GM19351 (cell line): ENCODE data around the gene SHROOM1.

Experiments
- ATAC-seq: cut with Tn5 transposase; IDR thresholded peaks from one replicate; pipeline ENCODE4 v1.9.1; 2021; ENCODE audit warnings: mild to moderate bottlenecking, moderate library complexity; ENCODE audit not compliant: unreplicated experiment

SHROOM1 gene

DNA sequence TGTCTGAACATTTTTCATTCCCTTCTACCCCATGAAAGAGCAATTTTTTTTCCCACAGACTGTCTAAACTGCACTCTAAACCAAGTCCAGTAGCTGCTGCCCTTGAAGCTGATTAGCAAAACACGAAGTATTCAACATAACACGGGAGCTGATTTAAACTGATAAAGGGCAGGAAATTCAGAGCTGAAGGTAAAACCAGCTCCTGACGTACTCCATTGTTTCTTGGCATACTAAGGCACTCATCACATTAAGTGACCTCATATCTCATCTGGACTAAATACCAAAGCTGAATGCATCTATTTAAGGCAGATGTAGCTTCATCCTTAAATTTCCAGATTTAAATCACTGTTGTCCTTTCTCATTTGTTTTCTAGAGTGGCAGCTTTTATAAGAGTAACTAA lies 23.9 kb upstream of the SHROOM1 start:
- no peak for ATAC-seq

- no peak for ATAC-seq
Observed at GRCh38 chr5:132853790-132854189, 23.3 kb upstream of the SHROOM1 start.

DNA sequence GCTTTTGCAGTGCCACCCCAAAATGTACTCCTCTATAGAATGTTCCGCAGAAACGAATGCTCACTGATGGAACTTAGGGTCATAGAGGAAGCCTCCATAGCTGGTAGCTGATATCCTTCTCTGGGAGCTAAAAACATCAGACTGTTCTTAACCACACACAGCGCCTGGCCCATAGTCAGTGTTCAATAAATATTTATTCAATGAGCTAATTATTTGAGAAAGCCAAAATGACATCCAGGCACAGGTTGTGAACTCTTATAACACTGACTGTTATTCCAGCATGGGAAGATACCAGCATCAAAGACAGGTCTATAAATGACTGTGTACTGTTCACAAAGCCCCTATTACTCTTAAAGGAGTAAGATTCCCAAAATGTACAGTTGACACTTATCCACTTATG lies 22.9 kb upstream of the SHROOM1 start:
- ATAC-seq: no peak

DNA sequence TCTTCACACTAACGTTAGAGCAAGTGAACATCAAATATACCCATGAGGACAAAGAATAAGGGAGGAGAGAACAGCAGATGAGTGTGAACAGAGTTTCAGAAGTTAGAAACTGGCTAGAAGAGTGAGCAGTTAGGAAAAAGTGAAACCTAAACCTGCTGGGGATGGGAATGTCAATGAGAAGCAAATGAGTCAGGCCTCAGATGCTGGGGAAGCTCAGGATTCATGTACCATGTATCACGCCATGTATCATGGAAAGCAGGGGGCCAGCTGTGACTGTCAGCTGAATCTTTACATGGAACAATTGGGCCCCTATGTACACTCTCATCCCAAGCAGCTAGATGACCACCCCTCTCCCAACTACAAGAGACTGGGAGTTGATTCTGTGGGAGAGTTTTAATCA lies 19.6 kb upstream of the SHROOM1 start:
- no peak for ATAC-seq

DNA sequence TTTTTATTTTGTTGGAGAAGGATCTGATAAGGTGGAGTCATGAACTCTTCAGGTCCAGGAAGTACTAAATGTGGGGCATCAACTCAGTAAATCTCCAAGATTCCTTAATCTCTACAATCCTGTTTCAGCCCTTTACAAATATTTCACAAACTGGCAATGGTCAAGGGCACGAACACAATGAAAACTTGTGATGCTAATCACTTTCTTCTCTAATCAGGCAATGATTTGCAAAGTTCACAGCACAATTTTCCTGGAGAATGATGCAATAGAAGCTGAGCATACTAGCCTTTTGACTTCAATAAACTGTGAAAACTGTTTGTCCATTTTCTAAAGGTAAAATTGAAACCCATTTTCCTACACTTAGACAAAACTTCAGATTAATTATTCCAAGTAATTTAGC lies 18.9 kb upstream of the SHROOM1 start:
- ATAC-seq: no peak

GRCh38 chr5:132848270-132848669 lies 17.8 kb upstream of the SHROOM1 start:
- no peak for ATAC-seq

DNA sequence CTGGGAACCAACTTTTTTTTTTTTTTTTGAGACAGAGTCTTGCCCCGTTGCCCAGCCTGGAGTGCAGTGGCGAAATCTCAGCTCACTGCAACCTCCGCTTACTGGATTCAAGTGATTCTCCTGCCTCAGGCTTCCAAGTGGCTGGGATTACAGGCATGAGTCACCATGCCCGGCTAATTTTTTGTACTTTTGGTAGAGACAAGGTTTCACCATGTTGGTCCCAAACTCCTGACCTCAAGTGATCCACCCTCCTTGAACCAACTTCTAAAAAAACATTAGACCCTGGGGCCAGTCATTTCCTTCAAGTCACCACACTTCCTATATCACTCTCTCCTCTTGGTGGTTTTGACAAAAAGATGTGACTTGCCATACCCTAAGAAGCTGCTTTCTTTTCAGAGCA lies 10.9 kb upstream of the SHROOM1 start:
- no peak for ATAC-seq

DNA sequence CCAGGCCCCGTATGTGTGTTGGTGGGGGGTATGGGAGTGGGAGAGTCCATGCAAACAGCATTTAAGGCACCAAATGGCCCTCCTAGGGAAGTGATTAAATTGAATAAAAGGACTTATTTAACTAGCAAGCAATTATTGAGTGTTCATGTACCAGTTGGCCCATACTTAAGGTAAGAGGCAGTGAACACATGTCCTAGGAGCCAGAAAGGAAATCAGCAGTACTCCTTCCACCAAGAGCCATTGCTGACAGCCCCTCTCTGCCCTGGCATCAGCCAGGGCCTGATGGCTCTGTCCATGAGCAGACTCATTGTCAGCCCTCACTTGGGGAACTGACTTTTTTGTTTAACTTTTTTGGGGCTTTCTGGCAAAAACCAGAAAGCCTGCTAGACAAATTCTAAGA lies 10.4 kb upstream of the SHROOM1 start:
- no peak for ATAC-seq

- no peak for ATAC-seq
Observed at GRCh38 chr5:132840313-132840712, 9.9 kb upstream of the SHROOM1 start.

- no peak for ATAC-seq
Observed at GRCh38 chr5:132839426-132840301, 9.2 kb upstream of the SHROOM1 start.

DNA sequence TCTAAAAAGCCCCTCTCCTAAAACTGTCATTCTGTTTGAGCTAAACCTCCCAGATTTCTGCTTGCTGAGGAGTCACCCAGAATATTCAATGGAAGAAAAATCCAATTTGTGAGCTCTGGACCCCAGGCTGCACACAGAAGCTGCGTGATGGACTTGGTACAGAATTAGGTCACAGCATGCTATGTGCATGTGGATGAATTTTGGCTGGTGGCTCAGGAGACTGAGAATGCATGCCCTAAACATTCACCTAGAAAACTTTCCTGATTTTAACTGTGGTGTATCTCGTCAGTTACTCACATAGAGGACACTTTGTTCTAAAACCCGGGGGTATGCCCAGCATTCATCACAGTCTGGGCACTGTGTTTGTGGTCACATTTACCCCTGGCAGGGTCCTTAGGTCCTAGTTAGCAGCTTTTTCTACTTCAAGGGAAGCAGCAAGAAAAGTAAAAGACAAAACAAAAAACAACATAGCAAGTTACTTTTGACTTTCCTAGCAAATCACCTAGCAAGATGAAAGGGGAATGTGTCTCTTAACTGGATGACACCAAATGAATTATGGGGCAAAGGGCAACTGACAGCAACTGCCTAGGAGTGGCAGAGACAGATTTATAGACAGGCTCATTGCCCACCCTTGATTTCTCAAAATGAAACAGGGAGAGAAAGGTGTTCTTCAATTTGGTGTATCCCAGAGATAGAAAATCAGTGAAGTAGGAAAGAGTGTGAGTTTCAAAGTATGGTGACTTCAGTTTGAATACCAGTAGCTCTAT lies 8.3 kb upstream of the SHROOM1 start:
- ATAC-seq: no peak

- no peak for ATAC-seq
Observed at GRCh38 chr5:132837868-132838267, 7.4 kb upstream of the SHROOM1 start.

DNA sequence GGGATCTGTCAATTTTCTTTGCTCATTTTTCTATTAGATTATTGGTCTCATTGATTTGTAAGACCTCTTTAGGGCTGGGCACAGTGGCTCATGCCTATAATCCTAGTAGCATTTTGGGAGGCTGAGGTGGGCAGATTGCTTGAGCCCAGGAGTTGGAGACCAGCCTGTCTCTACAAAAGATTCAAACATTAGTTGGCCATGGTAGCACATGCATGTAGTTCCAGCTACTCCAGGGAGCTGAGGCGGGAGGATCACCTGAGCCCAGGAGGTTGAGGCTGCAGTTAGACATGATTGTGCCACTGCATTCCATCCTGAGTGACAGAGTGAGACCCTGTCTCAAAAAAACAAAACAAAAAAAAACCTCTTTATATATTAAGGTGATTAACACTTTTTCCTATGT lies 6.4 kb upstream of the SHROOM1 start:
- no peak for ATAC-seq

DNA sequence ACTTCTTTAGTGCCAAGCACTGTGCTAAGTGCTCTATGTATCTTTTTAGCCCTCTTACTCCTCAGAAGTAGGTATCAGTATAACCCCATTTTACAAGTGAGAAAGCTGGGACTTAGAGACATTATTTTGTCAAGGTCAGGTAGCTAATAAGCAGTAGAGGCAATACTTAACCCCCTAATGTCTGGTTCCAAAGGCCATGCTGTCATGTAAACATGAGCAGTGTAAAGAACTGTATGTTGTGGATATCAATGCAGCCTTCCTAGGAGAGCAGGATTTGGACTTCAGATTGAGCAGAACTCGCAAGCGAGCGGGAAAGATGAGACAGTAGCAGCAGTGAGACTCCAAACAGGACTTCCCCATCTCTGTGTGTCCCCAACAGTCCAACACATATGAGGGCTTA lies 3.6 kb upstream of the SHROOM1 start:
- no peak for ATAC-seq

- no peak for ATAC-seq
Observed at GRCh38 chr5:132832612-132833011, 2.2 kb upstream of the SHROOM1 start.

GRCh38 chr5:132831095-132831860 lies 831 bp upstream of the SHROOM1 start:
- ATAC-seq: no peak

DNA sequence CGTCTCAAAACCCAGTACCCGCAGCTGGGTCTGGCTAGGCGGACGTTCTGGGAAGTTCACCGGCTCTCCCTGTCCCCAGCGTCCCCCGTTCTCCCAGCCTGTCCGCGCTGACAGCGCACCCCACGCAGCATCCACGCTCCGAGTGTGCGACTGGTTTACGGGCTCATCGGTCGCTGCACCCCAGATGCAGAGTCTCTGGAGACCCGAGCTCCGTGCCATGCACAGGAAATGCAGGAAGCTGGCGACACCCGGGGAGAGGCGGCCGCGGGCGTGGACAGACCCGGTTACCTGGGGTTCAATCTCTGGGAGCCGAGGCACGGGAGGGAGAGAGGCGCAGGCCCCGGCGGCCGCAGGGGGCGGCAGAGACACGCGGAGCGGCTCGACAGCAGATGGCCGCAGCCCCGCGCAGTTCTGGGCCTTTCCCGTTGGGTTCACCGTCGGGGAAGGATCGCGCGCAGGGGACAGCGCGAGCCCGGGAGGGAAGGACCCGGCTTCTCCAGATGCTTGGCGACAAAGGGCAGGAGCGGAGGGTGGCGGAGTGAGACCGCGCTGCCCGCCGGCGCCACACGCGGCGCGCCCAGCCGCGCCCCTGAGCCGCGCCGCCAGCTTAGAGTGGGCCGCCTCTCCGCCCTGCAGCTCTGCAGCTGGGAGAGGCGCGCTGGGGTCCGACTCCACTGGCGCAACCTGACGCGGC lies 558 bp downstream of the SHROOM1 start:
- peak; percentile 72 for ATAC-seq

GRCh38 chr5:132828846-132829494 lies 1.5 kb downstream of the SHROOM1 start:
- ATAC-seq: no peak

- no peak for ATAC-seq
Observed at GRCh38 chr5:132827943-132828673, 2.3 kb downstream of the SHROOM1 start.
